ENCODE measurements around the gene DHCR24. TPM values are rescaled to one million over a fixed set of nuclear protein-coding genes. Genes with fewer than 3 reads are reported as not detected.

The DHCR24 gene
- total RNA-seq, 1 donor from 2014 or later, result 207 TPM

GRCh38 chr1:54850069-54850730 is 36.8 kb downstream of the DHCR24 start:
- H3K36me3 Mint-ChIP-seq (ENCODE audit: low read depth), result peaks cover 57% of the 10 kb centered on the region
- H3K27ac Mint-ChIP-seq, result no peak overlapping the region
- no peak for DNase-seq

GRCh38 chr1:54849219-54850068 is 37.6 kb downstream of the DHCR24 start:
- H3K4me1 Mint-ChIP-seq, result no peaks in the 10 kb centered on the region
- H3K9me3 Mint-ChIP-seq, result no peaks in the 10 kb centered on the region
- intact Hi-C loops (cut with micrococcal nuclease), result no loop called here
- H3K27me3 Mint-ChIP-seq, result no peaks in the 10 kb centered on the region
- H3K36me3 Mint-ChIP-seq (ENCODE audit: low read depth), result peaks cover 54% of the 10 kb centered on the region
- no peak overlapping the region for H3K27ac Mint-ChIP-seq
- DNase-seq, result no peak
- H3K4me3 Mint-ChIP-seq, result no peak overlapping the region

More at GRCh38 chr1:54850069-54850730, 36.8 kb downstream of the DHCR24 start:
- Mint-ChIP-seq H3K9me3 (no peaks in the 10 kb centered on the region), H3K4me1 (no peaks in the 10 kb centered on the region), H3K27me3 (no peaks in the 10 kb centered on the region), H3K4me3 (no peak overlapping the region)
- intact Hi-C loops (cut with micrococcal nuclease), result no loop called here

GRCh38 chr1:54848134-54848948 is 38.7 kb downstream of the DHCR24 start:
- no peak for DNase-seq
- Mint-ChIP-seq H3K4me1 (no peaks in the 10 kb centered on the region), H3K36me3 (ENCODE audit: low read depth) (peaks cover 44% of the 10 kb centered on the region), H3K9me3 (no peaks in the 10 kb centered on the region), H3K27ac (no peak overlapping the region), H3K4me3 (no peak overlapping the region), H3K27me3 (no peaks in the 10 kb centered on the region)
- intact Hi-C loops (cut with micrococcal nuclease), result no loop called here

- peaks cover 33% of the 10 kb centered on the region for H3K36me3 Mint-ChIP-seq (ENCODE audit: low read depth)
- H3K4me3 Mint-ChIP-seq, result no peak overlapping the region
- no peaks in the 10 kb centered on the region for H3K4me1 Mint-ChIP-seq
- H3K9me3 Mint-ChIP-seq, result no peaks in the 10 kb centered on the region
- H3K27me3 Mint-ChIP-seq, result no peaks in the 10 kb centered on the region
- intact Hi-C loops (cut with micrococcal nuclease), result no loop called here
- no peak overlapping the region for H3K27ac Mint-ChIP-seq
- DNase-seq, result no peak
Measured at GRCh38 chr1:54846716-54847284, 40.2 kb downstream of the DHCR24 start.

- no peak for DNase-seq
- H3K9me3 Mint-ChIP-seq, result no peaks in the 10 kb centered on the region
- H3K27ac Mint-ChIP-seq, result no peak overlapping the region
- no peaks in the 10 kb centered on the region for H3K27me3 Mint-ChIP-seq
- H3K4me3 Mint-ChIP-seq, result no peak overlapping the region
- H3K4me1 Mint-ChIP-seq, result no peaks in the 10 kb centered on the region
- peaks cover 31% of the 10 kb centered on the region for H3K36me3 Mint-ChIP-seq (ENCODE audit: low read depth)
- intact Hi-C loops (cut with micrococcal nuclease), result no loop called here
Measured at GRCh38 chr1:54846301-54846700, 40.7 kb downstream of the DHCR24 start.

- no peak overlapping the region for H3K27ac Mint-ChIP-seq
- intact Hi-C loops (cut with micrococcal nuclease), result no loop called here
- no peak for DNase-seq
- H3K36me3 Mint-ChIP-seq (ENCODE audit: low read depth), result peaks cover 27% of the 10 kb centered on the region
- H3K27me3 Mint-ChIP-seq, result no peaks in the 10 kb centered on the region
- no peaks in the 10 kb centered on the region for H3K4me1 Mint-ChIP-seq
- no peak overlapping the region for H3K4me3 Mint-ChIP-seq
- no peaks in the 10 kb centered on the region for H3K9me3 Mint-ChIP-seq
Measured at GRCh38 chr1:54845772-54846171, 41.2 kb downstream of the DHCR24 start.

GRCh38 chr1:54844564-54844963 is 42.4 kb downstream of the DHCR24 start:
- Mint-ChIP-seq H3K4me3 (no peak overlapping the region), H3K27ac (no peak overlapping the region), H3K27me3 (no peaks in the 10 kb centered on the region), H3K4me1 (no peaks in the 10 kb centered on the region), H3K36me3 (ENCODE audit: low read depth) (peaks cover 16% of the 10 kb centered on the region), H3K9me3 (no peaks in the 10 kb centered on the region)
- DNase-seq, result no peak
- intact Hi-C loops (cut with micrococcal nuclease), result no loop called here

- intact Hi-C loops (cut with micrococcal nuclease), result no loop called here
- H3K27me3 Mint-ChIP-seq, result no peaks in the 10 kb centered on the region
- no peak for DNase-seq
- no peaks in the 10 kb centered on the region for H3K4me1 Mint-ChIP-seq
- H3K4me3 Mint-ChIP-seq, result no peak overlapping the region
- no peak overlapping the region for H3K27ac Mint-ChIP-seq
- no peaks in the 10 kb centered on the region for H3K9me3 Mint-ChIP-seq
- peaks cover 7% of the 10 kb centered on the region for H3K36me3 Mint-ChIP-seq (ENCODE audit: low read depth)
Measured at GRCh38 chr1:54843449-54843848, 43.5 kb downstream of the DHCR24 start.

- no peak for DNase-seq
Measured at GRCh38 chr1:54842963-54843362, 44.0 kb downstream of the DHCR24 start.

GRCh38 chr1:54842206-54842915 is 44.6 kb downstream of the DHCR24 start:
- Mint-ChIP-seq H3K4me1 (no peaks in the 10 kb centered on the region), H3K27me3 (no peaks in the 10 kb centered on the region), H3K36me3 (ENCODE audit: low read depth) (no peaks in the 10 kb centered on the region), H3K4me3 (no peak overlapping the region), H3K9me3 (no peaks in the 10 kb centered on the region), H3K27ac (no peak overlapping the region)
- no peak for DNase-seq
- intact Hi-C loops (cut with micrococcal nuclease), result no loop called here

More at GRCh38 chr1:54842963-54843362, 44.0 kb downstream of the DHCR24 start:
- Mint-ChIP-seq H3K27ac (no peak overlapping the region), H3K36me3 (ENCODE audit: low read depth) (peaks cover 3% of the 10 kb centered on the region), H3K9me3 (no peaks in the 10 kb centered on the region), H3K4me3 (no peak overlapping the region), H3K27me3 (no peaks in the 10 kb centered on the region), H3K4me1 (no peaks in the 10 kb centered on the region)
- intact Hi-C loops (cut with micrococcal nuclease), result no loop called here

GRCh38 chr1:54839824-54840223 is 47.2 kb downstream of the DHCR24 start:
- H3K36me3 Mint-ChIP-seq (ENCODE audit: low read depth), result no peaks in the 10 kb centered on the region
- H3K9me3 Mint-ChIP-seq, result no peaks in the 10 kb centered on the region
- H3K4me3 Mint-ChIP-seq, result no peak overlapping the region
- DNase-seq, result no peak
- no peaks in the 10 kb centered on the region for H3K27me3 Mint-ChIP-seq
- H3K27ac Mint-ChIP-seq, result no peak overlapping the region
- H3K4me1 Mint-ChIP-seq, result no peaks in the 10 kb centered on the region
- intact Hi-C loops (cut with micrococcal nuclease), result no loop called here

GRCh38 chr1:54838565-54839180 is 48.3 kb downstream of the DHCR24 start:
- Mint-ChIP-seq H3K27me3 (peaks cover 2% of the 10 kb centered on the region), H3K36me3 (ENCODE audit: low read depth) (no peaks in the 10 kb centered on the region), H3K4me1 (no peaks in the 10 kb centered on the region), H3K4me3 (no peak overlapping the region), H3K27ac (no peak overlapping the region), H3K9me3 (no peaks in the 10 kb centered on the region)
- DNase-seq, result no peak
- intact Hi-C loops (cut with micrococcal nuclease), result no loop called here

Data from activated CD4-positive, alpha-beta T cell treated with anti-CD3 and anti-CD28 coated beads, Interleukin-2, amount 10 ng/mL, durations not matched to agents 24 days and 14 days (primary cell).